ENCODE data around the gene HLA-DOB.
A peak's percentile ranks its signal among the peaks of the same experiment; 100 is the strongest.

Gene HLA-DOB

GRCh38 chr6:32843331-32843978, 26.7 kb upstream of the HLA-DOB start:
- Histone ChIP-seq H3K9ac (ENCODE audit: low read length) (peak overlapping the region; percentile 97), H3K9me3 (ENCODE audit: insufficient read depth, low read length) (no peaks in the 10 kb centered on the region), H4K20me1 (ENCODE audit: insufficient read depth, low read length) (no peaks in the 10 kb centered on the region), H2AFZ (ENCODE audit: low read depth, low read length) (no peak overlapping the region), H3K4me1 (ENCODE audit: low read length) (peaks cover 54% of the 10 kb centered on the region), H3K79me2 (ENCODE audit: low read length) (peaks cover 21% of the 10 kb centered on the region), H3K4me2 (ENCODE audit: low read length) (peak overlapping the region; percentile 86), H3K36me3 (replicated peaks; ENCODE audit: low read depth, low read length) (peaks cover 54% of the 10 kb centered on the region), H3K4me3 (ENCODE audit: low read length) (peak overlapping the region; percentile 81), H3K27me3 (ENCODE audit: low read depth, low read length) (no peaks in the 10 kb centered on the region), H3K27ac (ENCODE audit: low read length) (peak overlapping the region; percentile 91)
- TF ChIP-seq EZH2phosphoT487 (IDR thresholded peaks at IDR 0.05; ENCODE audit: low read depth): no peak
- TF ChIP-seq, protein P1, sequence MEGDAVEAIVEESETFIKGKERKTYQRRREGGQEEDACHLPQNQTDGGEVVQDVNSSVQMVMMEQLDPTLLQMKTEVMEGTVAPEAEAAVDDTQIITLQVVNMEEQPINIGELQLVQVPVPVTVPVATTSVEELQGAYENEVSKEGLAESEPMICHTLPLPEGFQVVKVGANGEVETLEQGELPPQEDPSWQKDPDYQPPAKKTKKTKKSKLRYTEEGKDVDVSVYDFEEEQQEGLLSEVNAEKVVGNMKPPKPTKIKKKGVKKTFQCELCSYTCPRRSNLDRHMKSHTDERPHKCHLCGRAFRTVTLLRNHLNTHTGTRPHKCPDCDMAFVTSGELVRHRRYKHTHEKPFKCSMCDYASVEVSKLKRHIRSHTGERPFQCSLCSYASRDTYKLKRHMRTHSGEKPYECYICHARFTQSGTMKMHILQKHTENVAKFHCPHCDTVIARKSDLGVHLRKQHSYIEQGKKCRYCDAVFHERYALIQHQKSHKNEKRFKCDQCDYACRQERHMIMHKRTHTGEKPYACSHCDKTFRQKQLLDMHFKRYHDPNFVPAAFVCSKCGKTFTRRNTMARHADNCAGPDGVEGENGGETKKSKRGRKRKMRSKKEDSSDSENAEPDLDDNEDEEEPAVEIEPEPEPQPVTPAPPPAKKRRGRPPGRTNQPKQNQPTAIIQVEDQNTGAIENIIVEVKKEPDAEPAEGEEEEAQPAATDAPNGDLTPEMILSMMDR (IDR thresholded peaks at IDR 0.05; ENCODE audit: low read depth, low read length): no peak

- Histone ChIP-seq H3K79me2 (ENCODE audit: low read length) (peaks cover 26% of the 10 kb centered on the region), H3K4me2 (ENCODE audit: low read length) (peak overlapping the region; percentile 86), H3K4me3 (ENCODE audit: low read length) (peak overlapping the region; percentile 81), H3K27ac (ENCODE audit: low read length) (no peak overlapping the region), H4K20me1 (ENCODE audit: insufficient read depth, low read length) (no peaks in the 10 kb centered on the region), H3K9me3 (ENCODE audit: insufficient read depth, low read length) (no peaks in the 10 kb centered on the region), H3K27me3 (ENCODE audit: low read depth, low read length) (no peaks in the 10 kb centered on the region), H3K9ac (ENCODE audit: low read length) (peak overlapping the region; percentile 97), H3K4me1 (ENCODE audit: low read length) (peaks cover 55% of the 10 kb centered on the region), H3K36me3 (replicated peaks; ENCODE audit: low read depth, low read length) (peaks cover 47% of the 10 kb centered on the region), H2AFZ (ENCODE audit: low read depth, low read length) (no peak overlapping the region)
- TF ChIP-seq, protein P1 (IDR thresholded peaks at IDR 0.05; ENCODE audit: low read depth, low read length): no peak
- no peak for TF ChIP-seq EZH2phosphoT487 (IDR thresholded peaks at IDR 0.05; ENCODE audit: low read depth)
Observed at GRCh38 chr6:32842690-32843089, 25.9 kb upstream of the HLA-DOB start.

- Histone ChIP-seq H3K4me1 (ENCODE audit: low read length) (peaks cover 61% of the 10 kb centered on the region), H2AFZ (ENCODE audit: low read depth, low read length) (no peak overlapping the region), H3K4me2 (ENCODE audit: low read length) (peak overlapping the region; percentile 86; the same call in 1 of the 2 replicates), H4K20me1 (ENCODE audit: insufficient read depth, low read length) (no peaks in the 10 kb centered on the region), H3K9ac (ENCODE audit: low read length) (no peak overlapping the region), H3K4me3 (ENCODE audit: low read length) (no peak overlapping the region), H3K27me3 (ENCODE audit: low read depth, low read length) (no peaks in the 10 kb centered on the region), H3K79me2 (ENCODE audit: low read length) (peaks cover 32% of the 10 kb centered on the region), H3K9me3 (ENCODE audit: insufficient read depth, low read length) (no peaks in the 10 kb centered on the region), H3K27ac (ENCODE audit: low read length) (no peak overlapping the region), H3K36me3 (replicated peaks; ENCODE audit: low read depth, low read length) (peaks cover 42% of the 10 kb centered on the region)
- TF ChIP-seq EZH2phosphoT487 (IDR thresholded peaks at IDR 0.05; ENCODE audit: low read depth): no peak
- TF ChIP-seq, protein P1 (IDR thresholded peaks at IDR 0.05; ENCODE audit: low read depth, low read length): no peak
Observed at GRCh38 chr6:32842021-32842650, 25.3 kb upstream of the HLA-DOB start.

GRCh38 chr6:32840604-32841246, 23.9 kb upstream of the HLA-DOB start:
- H4K20me1 ChIP-seq (ENCODE audit: insufficient read depth, low read length): no peaks in the 10 kb centered on the region
- peak overlapping the region; percentile 67 for H3K27ac ChIP-seq (ENCODE audit: low read length)
- H3K36me3 ChIP-seq (replicated peaks; ENCODE audit: low read depth, low read length): peaks cover 44% of the 10 kb centered on the region
- H3K9ac ChIP-seq (ENCODE audit: low read length): no peak overlapping the region
- H3K9me3 ChIP-seq (ENCODE audit: insufficient read depth, low read length): no peaks in the 10 kb centered on the region
- H2AFZ ChIP-seq (ENCODE audit: low read depth, low read length): no peak overlapping the region
- peaks cover 57% of the 10 kb centered on the region for H3K4me1 ChIP-seq (ENCODE audit: low read length)
- H3K79me2 ChIP-seq (ENCODE audit: low read length): peaks cover 36% of the 10 kb centered on the region
- TF ChIP-seq, protein P1 (IDR thresholded peaks at IDR 0.05; ENCODE audit: low read depth, low read length): no peak
- no peak for TF ChIP-seq EZH2phosphoT487 (IDR thresholded peaks at IDR 0.05; ENCODE audit: low read depth)
- H3K27me3 ChIP-seq (ENCODE audit: low read depth, low read length): no peaks in the 10 kb centered on the region
- no peak overlapping the region for H3K4me3 ChIP-seq (ENCODE audit: low read length)
- peak overlapping the region; percentile 55 for H3K4me2 ChIP-seq (ENCODE audit: low read length)
